NCI-H748 (cell line): ENCODE data around the gene MYH6.

Source experiments
- DNase-seq: peaks from one replicate; lab custom pipeline; 2025; ENCODE audit not compliant: unreplicated experiment; lab: John Stamatoyannopoulos, UW

Gene MYH6

GRCh38 chr14:23379366-23380196, 28.5 kb downstream of the MYH6 start:
- DNase-seq = peak; percentile 68

GRCh38 chr14:23378612-23379220, 29.4 kb downstream of the MYH6 start:
- no peak for DNase-seq

GRCh38 chr14:23377573-23378563, 30.2 kb downstream of the MYH6 start:
- DNase-seq = no peak

GRCh38 chr14:23377198-23377550, 30.9 kb downstream of the MYH6 start:
- DNase-seq = no peak

- DNase-seq = no peak
These were observed 31.4 kb downstream of the MYH6 start, which contains the start of gene CMTM5 for GRCh38 chr14:23376482-23377197. Gene CMTM5, plus strand, starts transcription at chr14:23377046. Its CDS starts 206 bp downstream, at chr14:23377252.

- DNase-seq = no peak
These were observed 32.4 kb downstream of the MYH6 start for GRCh38 chr14:23375527-23376251.

GRCh38 chr14:23373041-23373440, 35.0 kb downstream of the MYH6 start:
- no peak for DNase-seq

- DNase-seq = no peak
These were observed 35.6 kb downstream of the MYH6 start, which contains the start of gene IL25 for GRCh38 chr14:23372509-23372908. Gene IL25, plus strand, starts transcription at chr14:23372809.

- no peak for DNase-seq
These were observed 36.2 kb downstream of the MYH6 start for GRCh38 chr14:23371865-23372264.

GRCh38 chr14:23370221-23370620, 37.9 kb downstream of the MYH6 start:
- no peak for DNase-seq

- no peak for DNase-seq
These were observed 41.6 kb downstream of the MYH6 start for GRCh38 chr14:23366426-23366921.

- DNase-seq = no peak
These were observed 42.2 kb downstream of the MYH6 start for GRCh38 chr14:23365732-23366425.

- no peak for DNase-seq
These were observed 42.9 kb downstream of the MYH6 start, which contains the start of gene EFS for GRCh38 chr14:23365036-23365731. Gene EFS, minus strand, starts transcription at chr14:23365172. Its CDS starts 147 bp downstream, at chr14:23365025.

GRCh38 chr14:23364164-23365035, 43.7 kb downstream of the MYH6 start:
- no peak for DNase-seq

- no peak for DNase-seq
These were observed 45.9 kb downstream of the MYH6 start for GRCh38 chr14:23362200-23362599.

GRCh38 chr14:23361763-23362162, 46.3 kb downstream of the MYH6 start:
- no peak for DNase-seq

GRCh38 chr14:23361320-23361719, 46.8 kb downstream of the MYH6 start:
- no peak for DNase-seq
